Transverse colon (tissue), 4 donors: ENCODE data around the gene TVP23B.
"Not testable (repeated sequence)": the region's sequence is repeated elsewhere in the genome, so short reads cannot be mapped to it uniquely, and the experiment has no call there.

ENCODE experiments used
- POLR2A ChIP-seq: fragments of 450-650 bp; IDR thresholded peaks from one replicate; pipeline ENCODE4 v1.6.1; 2016; ENCODE audit warnings: antibody characterized with exemption, mild to moderate bottlenecking, moderate library complexity
- POLR2AphosphoS5 ChIP-seq, 3 donors: sonication (generic); formaldehyde crosslinking; IDR thresholded peaks; one replicate each; pipeline ENCODE4 v1.6.1; 2016; ENCODE audit warnings: antibody characterized with exemption in 3 of 3
- TF ChIP-seq, protein P1 (sequence below), 5 experiments: fragments of 200-600 bp in 3 of 5; fragments of 450-650 bp in 2 of 5; sonication (generic) in 3 of 5; IDR thresholded peaks; 1 replicate in 2 of 5; 2 replicates in 3 of 5; pipeline ENCODE4 v1.5.1; 2016 to 2017; ENCODE audit warnings: antibody characterized with exemption in 5 of 5, inconsistent platforms in 3 of 5, mild to moderate bottlenecking in 2 of 5, moderate library complexity in 1 of 5

DNA sequence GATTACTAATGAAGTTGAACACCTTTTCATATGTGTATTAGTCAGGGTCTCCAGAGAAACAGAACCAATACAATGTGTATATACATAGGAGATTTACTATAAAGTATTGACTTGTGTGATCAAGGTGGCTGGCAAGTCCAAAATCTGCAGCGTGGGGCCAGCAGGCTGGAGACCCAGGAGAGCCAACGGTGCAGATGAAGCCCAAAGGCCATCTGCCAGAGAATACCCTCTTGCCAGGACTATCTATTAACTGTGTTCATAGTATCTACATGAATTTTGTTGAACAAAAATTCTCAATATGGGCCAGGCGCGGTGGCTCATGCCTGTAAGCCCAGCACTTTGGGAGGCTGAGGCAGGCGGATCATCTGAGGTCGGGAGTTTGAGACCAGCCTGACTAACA is 20.8 kb upstream of the TVP23B start:
- TF ChIP-seq POLR2A; POLR2AphosphoS5 (IDR thresholded peaks at IDR 0.05): not testable (repeated sequence)
- TF ChIP-seq, protein P1, sequence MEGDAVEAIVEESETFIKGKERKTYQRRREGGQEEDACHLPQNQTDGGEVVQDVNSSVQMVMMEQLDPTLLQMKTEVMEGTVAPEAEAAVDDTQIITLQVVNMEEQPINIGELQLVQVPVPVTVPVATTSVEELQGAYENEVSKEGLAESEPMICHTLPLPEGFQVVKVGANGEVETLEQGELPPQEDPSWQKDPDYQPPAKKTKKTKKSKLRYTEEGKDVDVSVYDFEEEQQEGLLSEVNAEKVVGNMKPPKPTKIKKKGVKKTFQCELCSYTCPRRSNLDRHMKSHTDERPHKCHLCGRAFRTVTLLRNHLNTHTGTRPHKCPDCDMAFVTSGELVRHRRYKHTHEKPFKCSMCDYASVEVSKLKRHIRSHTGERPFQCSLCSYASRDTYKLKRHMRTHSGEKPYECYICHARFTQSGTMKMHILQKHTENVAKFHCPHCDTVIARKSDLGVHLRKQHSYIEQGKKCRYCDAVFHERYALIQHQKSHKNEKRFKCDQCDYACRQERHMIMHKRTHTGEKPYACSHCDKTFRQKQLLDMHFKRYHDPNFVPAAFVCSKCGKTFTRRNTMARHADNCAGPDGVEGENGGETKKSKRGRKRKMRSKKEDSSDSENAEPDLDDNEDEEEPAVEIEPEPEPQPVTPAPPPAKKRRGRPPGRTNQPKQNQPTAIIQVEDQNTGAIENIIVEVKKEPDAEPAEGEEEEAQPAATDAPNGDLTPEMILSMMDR (IDR thresholded peaks at IDR 0.05): not testable (repeated sequence)
